T-helper 1 cell treated with Interleukin-12 subunit alpha and Interleukin-12 subunit beta and Interleukin-4 antibody, amounts not matched to agents 30 μg/mL and 1 μg/mL, for 36 hours (primary cell): Measurements from ENCODE around the gene CBX2.
A peak's percentile ranks its signal among the peaks of the same experiment; 100 is the strongest.

Experiments
- H3K27ac Mint-ChIP-seq: one replicate; pipeline ENCODE4 v1.8.0; 2021; ENCODE audit warnings: mild to moderate bottlenecking, mixed read lengths
- H3K27me3 Mint-ChIP-seq: one replicate; pipeline ENCODE4 v1.8.0; 2021; ENCODE audit warnings: low read depth, mixed read lengths
- H3K36me3 Mint-ChIP-seq: one replicate; pipeline ENCODE4 v1.8.0; 2021; ENCODE audit warnings: low read depth, mixed read lengths
- H3K4me1 Mint-ChIP-seq: one replicate; pipeline ENCODE4 v1.8.0; 2021; ENCODE audit warnings: low read depth, mixed read lengths
- H3K4me3 Mint-ChIP-seq: one replicate; pipeline ENCODE4 v1.8.0; 2021; ENCODE audit warnings: mild to moderate bottlenecking, moderate library complexity, mixed read lengths
- H3K9me3 Mint-ChIP-seq: one replicate; pipeline ENCODE4 v1.8.0; 2021; ENCODE audit warnings: mixed read lengths

CBX2 gene

GRCh38 chr17:79835953-79836509 is 58.1 kb downstream of the CBX2 start:
- Mint-ChIP-seq H3K9me3 (no peaks in the 10 kb centered on the region), H3K4me1 (peaks cover 17% of the 10 kb centered on the region), H3K27me3 (peaks cover 12% of the 10 kb centered on the region), H3K27ac (no peak overlapping the region), H3K36me3 (peaks cover 12% of the 10 kb centered on the region), H3K4me3 (no peak overlapping the region)

GRCh38 chr17:79836510-79836971 is 58.6 kb downstream of the CBX2 start:
- no peaks in the 10 kb centered on the region for H3K9me3 Mint-ChIP-seq
- H3K36me3 Mint-ChIP-seq, result peaks cover 12% of the 10 kb centered on the region
- peak overlapping the region; percentile 92 for H3K4me3 Mint-ChIP-seq
- no peak overlapping the region for H3K27ac Mint-ChIP-seq
- peaks cover 12% of the 10 kb centered on the region for H3K27me3 Mint-ChIP-seq
- H3K4me1 Mint-ChIP-seq, result peaks cover 17% of the 10 kb centered on the region

GRCh38 chr17:79836972-79837887 is 59.3 kb downstream of the CBX2 start:
- Mint-ChIP-seq H3K4me3 (peak overlapping the region; percentile 92), H3K36me3 (peaks cover 12% of the 10 kb centered on the region), H3K27me3 (peaks cover 17% of the 10 kb centered on the region), H3K9me3 (no peaks in the 10 kb centered on the region), H3K4me1 (peaks cover 20% of the 10 kb centered on the region), H3K27ac (peak overlapping the region; percentile 95)
